H9 (cell line): Measurements from ENCODE around the gene TMPRSS7. TPM values are rescaled to one million over a fixed set of nuclear protein-coding genes. Genes with fewer than 3 reads are reported as not detected.

Experiments
- DNase-seq: peaks from one replicate; pipeline ENCODE4 v3.0.0-alpha.2; 2017
- H2AFZ ChIP-seq: one replicate; pipeline ENCODE4 v1.6.1; 2013; ENCODE audit warnings: mild to moderate bottlenecking, low read length, control low read depth, moderate library complexity
- H2AK5ac ChIP-seq: 2 replicates; pipeline ENCODE4 v1.6.1; 2013; ENCODE audit warnings: low read length, control low read depth, mixed read lengths; ENCODE audit not compliant: insufficient read length
- H2BK120ac ChIP-seq: one replicate; pipeline ENCODE4 v1.6.1; 2013; ENCODE audit warnings: low read depth, mild to moderate bottlenecking, low read length, control low read depth, inconsistent platforms; ENCODE audit not compliant: poor library complexity, severe bottlenecking
- H2BK12ac ChIP-seq: 2 replicates; pipeline ENCODE4 v1.6.1; 2013; ENCODE audit warnings: low read length, control low read depth, mixed read lengths, low read depth; ENCODE audit not compliant: insufficient read length
- H2BK15ac ChIP-seq: 2 replicates; pipeline ENCODE4 v1.6.1; 2013; ENCODE audit warnings: low read depth, low read length, control low read depth
- H2BK20ac ChIP-seq: one replicate; pipeline ENCODE4 v1.6.1; 2013; ENCODE audit warnings: low read depth, mild to moderate bottlenecking, low read length, control low read depth, inconsistent platforms; ENCODE audit not compliant: poor library complexity, severe bottlenecking
- H2BK5ac ChIP-seq: 2 replicates; pipeline ENCODE4 v1.6.1; 2013; ENCODE audit warnings: low read length, control low read depth, mixed read lengths; ENCODE audit not compliant: insufficient read length
- H3K14ac ChIP-seq: 2 replicates; pipeline ENCODE4 v1.6.1; 2013; ENCODE audit warnings: low read length, control low read depth; ENCODE audit not compliant: insufficient read depth
- H3K18ac ChIP-seq: 2 replicates; pipeline ENCODE4 v1.6.1; 2013; ENCODE audit warnings: low read depth, mild to moderate bottlenecking, mixed read lengths, low read length, control low read depth; ENCODE audit not compliant: insufficient read length
- H3K23ac ChIP-seq: 2 replicates; pipeline ENCODE4 v1.6.1; 2013; ENCODE audit warnings: low read length, control low read depth, mixed read lengths, low read depth; ENCODE audit not compliant: insufficient read length
- H3K23me2 ChIP-seq: 2 replicates; pipeline ENCODE4 v1.6.1; 2013; ENCODE audit warnings: low read depth, mild to moderate bottlenecking, mixed read lengths, low read length, control low read depth; ENCODE audit not compliant: insufficient read length, poor library complexity, severe bottlenecking
- H3K27ac ChIP-seq: 2 replicates; pipeline ENCODE4 v1.5.1; 2013; ENCODE audit warnings: low read length, control low read depth, mixed read lengths, low read depth; ENCODE audit not compliant: insufficient read length
- H3K27me3 ChIP-seq: 2 replicates; pipeline ENCODE4 v1.6.1; 2013; ENCODE audit warnings: low read length, control low read depth, inconsistent platforms; ENCODE audit not compliant: insufficient read depth
- H3K4ac ChIP-seq: 2 replicates; pipeline ENCODE4 v1.6.1; 2013; ENCODE audit warnings: low read depth, mild to moderate bottlenecking, control low read depth, inconsistent platforms, low read length, moderate library complexity
- H3K4me1 ChIP-seq: 2 replicates; pipeline ENCODE4 v1.6.1; 2013; ENCODE audit warnings: low read length, control low read depth, inconsistent platforms; ENCODE audit not compliant: insufficient read depth
- H3K4me2 ChIP-seq: 2 replicates; pipeline ENCODE4 v1.6.1; 2013; ENCODE audit warnings: low read length, control low read depth, mixed read lengths; ENCODE audit not compliant: insufficient read length, insufficient read depth
- H3K56ac ChIP-seq: 2 replicates; pipeline ENCODE4 v1.6.1; 2013; ENCODE audit warnings: low read depth, mild to moderate bottlenecking, mixed read lengths, low read length, control low read depth; ENCODE audit not compliant: insufficient read length
- H3K79me1 ChIP-seq: 2 replicates; pipeline ENCODE4 v1.6.1; 2013; ENCODE audit warnings: low read depth, mild to moderate bottlenecking, moderate library complexity, low read length, control low read depth, inconsistent platforms; ENCODE audit not compliant: insufficient read depth, poor library complexity, severe bottlenecking
- H3K79me2 ChIP-seq: 2 replicates; pipeline ENCODE4 v1.6.1; 2013; ENCODE audit warnings: low read length, control low read depth, inconsistent platforms; ENCODE audit not compliant: insufficient read depth
- H3K9ac ChIP-seq: 2 replicates; pipeline ENCODE4 v1.6.1; 2013; ENCODE audit warnings: low read length, control low read depth, mixed read lengths; ENCODE audit not compliant: insufficient read length; ENCODE audit errors: extremely low read depth
- H3K9me3 ChIP-seq: one replicate; pipeline ENCODE4 v1.6.1; 2013; ENCODE audit warnings: low read depth, low read length, inconsistent platforms; ENCODE audit not compliant: control insufficient read depth
- H3T11ph ChIP-seq: one replicate; pipeline ENCODE4 v1.6.1; 2013; ENCODE audit warnings: mild to moderate bottlenecking, low read length, control low read depth, inconsistent platforms
- H4K20me1 ChIP-seq: one replicate; pipeline ENCODE4 v1.6.1; 2013; ENCODE audit not compliant: control insufficient read depth, insufficient read length, insufficient read depth
- H4K5ac ChIP-seq: 2 replicates; pipeline ENCODE4 v1.6.1; 2013; ENCODE audit warnings: low read depth, mild to moderate bottlenecking, mixed read lengths, low read length, control low read depth; ENCODE audit not compliant: insufficient read length
- H4K8ac ChIP-seq: replicated peaks from 2 replicates; pipeline ENCODE4 v1.6.1; 2013; ENCODE audit warnings: low read length, control low read depth, mixed read lengths, low read depth; ENCODE audit not compliant: insufficient read length
- H4K91ac ChIP-seq: 2 replicates; pipeline ENCODE4 v1.6.1; 2013; ENCODE audit warnings: low read depth, mild to moderate bottlenecking, moderate library complexity, mixed read lengths, low read length, control low read depth; ENCODE audit not compliant: insufficient read length
- H3K27ac Mint-ChIP-seq, 3 experiments: 2 replicates in 2 of 3; 3 replicates in 1 of 3; pipeline ENCODE4 v1.8.0; 2020 to 2021; ENCODE audit warnings: mixed read lengths in 3 of 3, mild to moderate bottlenecking in 1 of 3, moderate library complexity in 1 of 3
- H3K27me3 Mint-ChIP-seq: 2 replicates; pipeline ENCODE4 v1.8.0; 2021; ENCODE audit warnings: low read depth, mild to moderate bottlenecking, moderate library complexity, mixed read lengths
- H3K36me3 Mint-ChIP-seq, 3 experiments: 2 replicates in 2 of 3; 3 replicates in 1 of 3; pipeline ENCODE4 v1.8.0; 2020 to 2021; ENCODE audit warnings: low read depth in 3 of 3, mixed read lengths in 3 of 3; ENCODE audit not compliant: insufficient read depth in 1 of 3
- H3K4me1 Mint-ChIP-seq, 2 experiments: 2 replicates each; pipeline ENCODE4 v1.8.0; 2020; ENCODE audit warnings: mixed read lengths in 2 of 2
- H3K4me3 Mint-ChIP-seq, 2 experiments: 2 replicates in 1 of 2; 3 replicates in 1 of 2; pipeline ENCODE4 v1.8.0; 2020 to 2021; ENCODE audit warnings: mild to moderate bottlenecking in 2 of 2, mixed read lengths in 2 of 2, moderate library complexity in 1 of 2
- H3K9me3 Mint-ChIP-seq, 2 experiments: 2 replicates in 1 of 2; 3 replicates in 1 of 2; pipeline ENCODE4 v1.8.0; 2020; ENCODE audit warnings: mild to moderate bottlenecking in 2 of 2, mixed read lengths in 2 of 2, moderate library complexity in 1 of 2
- CTCF ChIP-seq: fragments of 200-600 bp; sonication (generic); conservative IDR thresholded peaks from 3 replicates; pipeline ENCODE4 v1.8.0; 2021; ENCODE audit warnings: antibody characterized with exemption, mild to moderate bottlenecking
- WGBS: extraction: QIAGEN DNeasy Blood & Tissue Kit; methylation state at CpG from one replicate; pipeline ENCODE4 v1.1.7; 2013; ENCODE audit warnings: missing lambda C conversion rate, low lambda C conversion rate, mixed read lengths; ENCODE audit not compliant: insufficient read length; ENCODE audit errors: extremely low coverage; 5-methylcytosine and 5-hydroxymethylcytosine counted together
- total RNA-seq: library from RNA; stranded (reverse); gene quantifications from 2 replicates; pipeline ENCODE4 v1.2.1, GENCODE V29; 2021

The TMPRSS7 gene
- total RNA-seq, 1 experiment from 2014 or later: not detected

- Histone ChIP-seq H3K27ac (no peak overlapping the region), H3K23me2 (no peaks in the 10 kb centered on the region), H3K27me3 (no peaks in the 10 kb centered on the region), H2BK120ac (no peak overlapping the region), H2BK5ac (no peak overlapping the region), H3K4ac (no peak overlapping the region), H2AK5ac (no peak overlapping the region), H3K18ac (no peak overlapping the region), H3K9ac (no peak overlapping the region), H3K79me2 (no peaks in the 10 kb centered on the region), H2BK12ac (no peak overlapping the region), H4K20me1 (no peaks in the 10 kb centered on the region), H2AFZ (no peak overlapping the region), H4K8ac (no peak overlapping the region), H3K9me3 (no peaks in the 10 kb centered on the region), H2BK15ac (no peak overlapping the region), H3K4me2 (no peak overlapping the region), H4K5ac (no peak overlapping the region), H3K79me1 (no peaks in the 10 kb centered on the region), H3K14ac (no peak overlapping the region), H3K4me1 (no peaks in the 10 kb centered on the region), H3K23ac (no peak overlapping the region), H3T11ph (no peak overlapping the region), H4K91ac (no peak overlapping the region), H2BK20ac (no peak overlapping the region), H3K56ac (no peak overlapping the region)
- Mint-ChIP-seq H3K27me3 (no peaks in the 10 kb centered on the region), H3K9me3 (no peaks in the 10 kb centered on the region), H3K4me3 (no peak overlapping the region), H3K27ac (peak overlapping the region in 1 of 3 experiments; percentile 70; a peak in 2 of 7 replicates), H3K36me3 (peaks cover 10 to 18% (median 14%) of the 10 kb centered on the region in 3 experiments; a peak in 4 of 7 replicates), H3K4me1 (peaks cover 28 to 29% of the 10 kb centered on the region in 2 experiments)
- no peak for DNase-seq
- WGBS: no CpG with 5 or more reads among the region's 6 CpGs
- no peak for TF ChIP-seq CTCF
These were observed 81.4 kb downstream of the TMPRSS7 start for GRCh38 chr3:112115806-112116383.
